ENCODE results near the gene LRRC9.
"Not testable (repeated sequence)": the region's sequence is repeated elsewhere in the genome, so short reads cannot be mapped to it uniquely, and the experiment has no call there.

Gene LRRC9

GRCh38 chr14:60095781-60096450 lies 176.0 kb downstream of the LRRC9 start:
- Histone ChIP-seq H3K36me3 (replicated peaks; ENCODE audit: insufficient read depth, low read length) (no peaks in the 10 kb centered on the region), H3K9me3 (replicated peaks; ENCODE audit: insufficient read depth, low read length) (no peaks in the 10 kb centered on the region), H2AFZ (ENCODE audit: low read length) (no peak overlapping the region), H3K27ac (ENCODE audit: low read length) (no peak overlapping the region), H3K79me2 (ENCODE audit: low read length) (peaks cover 42% of the 10 kb centered on the region), H3F3A (ENCODE audit: insufficient read depth, low read length) (peaks cover 9% of the 10 kb centered on the region; the same call in 1 of the 2 replicates), H4K20me1 (ENCODE audit: insufficient read depth, low read length) (no peaks in the 10 kb centered on the region), H3K27me3 (replicated peaks; ENCODE audit: insufficient read depth, low read length) (no peaks in the 10 kb centered on the region), H3K9ac (ENCODE audit: low read length) (no peak overlapping the region), H3K4me2 (ENCODE audit: low read depth, low read length) (no peak overlapping the region), H3K4me3 (ENCODE audit: low read length) (no peak overlapping the region), H3K9me2 (replicated peaks; ENCODE audit: insufficient read depth, low read length) (no peaks in the 10 kb centered on the region), H3K4me1 (ENCODE audit: low read length) (peaks cover 7% of the 10 kb centered on the region)
- DNase-seq: no peak
- TF ChIP-seq, protein P1, sequence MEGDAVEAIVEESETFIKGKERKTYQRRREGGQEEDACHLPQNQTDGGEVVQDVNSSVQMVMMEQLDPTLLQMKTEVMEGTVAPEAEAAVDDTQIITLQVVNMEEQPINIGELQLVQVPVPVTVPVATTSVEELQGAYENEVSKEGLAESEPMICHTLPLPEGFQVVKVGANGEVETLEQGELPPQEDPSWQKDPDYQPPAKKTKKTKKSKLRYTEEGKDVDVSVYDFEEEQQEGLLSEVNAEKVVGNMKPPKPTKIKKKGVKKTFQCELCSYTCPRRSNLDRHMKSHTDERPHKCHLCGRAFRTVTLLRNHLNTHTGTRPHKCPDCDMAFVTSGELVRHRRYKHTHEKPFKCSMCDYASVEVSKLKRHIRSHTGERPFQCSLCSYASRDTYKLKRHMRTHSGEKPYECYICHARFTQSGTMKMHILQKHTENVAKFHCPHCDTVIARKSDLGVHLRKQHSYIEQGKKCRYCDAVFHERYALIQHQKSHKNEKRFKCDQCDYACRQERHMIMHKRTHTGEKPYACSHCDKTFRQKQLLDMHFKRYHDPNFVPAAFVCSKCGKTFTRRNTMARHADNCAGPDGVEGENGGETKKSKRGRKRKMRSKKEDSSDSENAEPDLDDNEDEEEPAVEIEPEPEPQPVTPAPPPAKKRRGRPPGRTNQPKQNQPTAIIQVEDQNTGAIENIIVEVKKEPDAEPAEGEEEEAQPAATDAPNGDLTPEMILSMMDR (IDR thresholded peaks at IDR 0.05; ENCODE audit: low read length): no peak
- TF ChIP-seq EZH2phosphoT487 (IDR thresholded peaks at IDR 0.05; ENCODE audit: low read length): no peak
- TF ChIP-seq EZH2 (optimal IDR thresholded peaks at IDR 0.05; ENCODE audit: low read depth, low read length): no peak

DNA sequence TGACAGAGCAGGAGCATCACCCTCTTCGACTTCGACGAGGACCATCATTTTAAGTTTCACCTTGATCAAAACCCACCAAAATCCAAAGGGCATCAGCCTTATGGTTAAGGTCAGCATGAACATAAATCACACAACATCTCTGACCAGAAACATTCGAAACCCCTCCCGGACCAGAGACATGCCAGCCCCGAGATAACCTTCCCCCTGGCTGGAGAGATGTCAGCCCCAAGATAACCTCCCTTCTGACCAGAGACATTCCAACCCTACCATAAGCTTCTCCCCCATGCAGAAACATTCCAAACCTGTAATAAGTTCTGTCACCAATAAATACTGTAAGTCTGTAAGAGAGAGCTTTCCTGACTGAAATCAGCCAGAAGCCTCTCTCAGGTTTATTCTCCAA lies 178.0 kb downstream of the LRRC9 start:
- Histone ChIP-seq H3F3A (ENCODE audit: insufficient read depth, low read length) (peaks cover under 1% of the 10 kb centered on the region; the same call in 1 of the 2 replicates), H3K79me2 (ENCODE audit: low read length) (peaks cover 36% of the 10 kb centered on the region), H3K36me3 (replicated peaks; ENCODE audit: insufficient read depth, low read length) (no peaks in the 10 kb centered on the region), H3K4me1 (ENCODE audit: low read length) (peaks cover 7% of the 10 kb centered on the region), H3K9me2 (replicated peaks; ENCODE audit: insufficient read depth, low read length) (no peaks in the 10 kb centered on the region), H3K27me3 (replicated peaks; ENCODE audit: insufficient read depth, low read length) (no peaks in the 10 kb centered on the region), H3K27ac (ENCODE audit: low read length) (no peak overlapping the region), H3K9ac (ENCODE audit: low read length) (no peak overlapping the region), H3K4me3 (ENCODE audit: low read length) (no peak overlapping the region), H3K4me2 (ENCODE audit: low read depth, low read length) (no peak overlapping the region), H2AFZ (ENCODE audit: low read length) (no peak overlapping the region), H3K9me3 (replicated peaks; ENCODE audit: insufficient read depth, low read length) (no peaks in the 10 kb centered on the region), H4K20me1 (ENCODE audit: insufficient read depth, low read length) (no peaks in the 10 kb centered on the region)
- no peak for DNase-seq
- no peak for TF ChIP-seq EZH2 (optimal IDR thresholded peaks at IDR 0.05; ENCODE audit: low read depth, low read length)
- TF ChIP-seq, protein P1 (IDR thresholded peaks at IDR 0.05; ENCODE audit: low read length): no peak
- TF ChIP-seq EZH2phosphoT487 (IDR thresholded peaks at IDR 0.05; ENCODE audit: low read length): no peak

DNA sequence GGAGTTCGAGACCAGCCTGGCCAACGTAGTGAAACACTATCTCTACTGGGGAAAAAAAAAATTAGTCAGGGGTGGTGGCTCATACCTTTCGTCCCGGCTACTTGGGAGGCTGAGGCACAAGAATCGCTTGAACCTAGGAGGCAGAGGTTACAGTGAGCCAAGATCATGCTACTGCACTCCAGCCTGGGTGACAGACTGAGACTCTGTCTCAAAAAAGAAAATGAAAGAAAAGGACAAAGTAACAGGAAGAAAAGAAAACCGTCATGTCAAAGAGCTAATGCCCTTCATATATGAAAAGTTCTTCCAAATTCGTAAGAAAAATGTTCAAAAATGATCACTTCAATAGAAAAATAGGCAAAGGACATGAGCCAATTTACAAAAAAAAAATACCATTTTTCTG lies 179.9 kb downstream of the LRRC9 start:
- H3K36me3 ChIP-seq (replicated peaks; ENCODE audit: insufficient read depth, low read length); H3K4me3 ChIP-seq (ENCODE audit: low read length); H3K9ac ChIP-seq (ENCODE audit: low read length); DNase-seq; H3F3A ChIP-seq (ENCODE audit: insufficient read depth, low read length); H3K27me3 ChIP-seq (replicated peaks; ENCODE audit: insufficient read depth, low read length); H3K4me1 ChIP-seq (ENCODE audit: low read length); H3K9me2 ChIP-seq (replicated peaks; ENCODE audit: insufficient read depth, low read length); H4K20me1 ChIP-seq (ENCODE audit: insufficient read depth, low read length); H3K4me2 ChIP-seq (ENCODE audit: low read depth, low read length); H3K9me3 ChIP-seq (replicated peaks; ENCODE audit: insufficient read depth, low read length); H3K27ac ChIP-seq (ENCODE audit: low read length); H2AFZ ChIP-seq (ENCODE audit: low read length): not testable (repeated sequence)
- H3K79me2 ChIP-seq (ENCODE audit: low read length): peaks cover 19% of the 10 kb centered on the region

- H3K9me2 ChIP-seq (replicated peaks; ENCODE audit: insufficient read depth, low read length): no peaks in the 10 kb centered on the region
- no peak overlapping the region for H3K4me3 ChIP-seq (ENCODE audit: low read length)
- H3K4me1 ChIP-seq (ENCODE audit: low read length): no peaks in the 10 kb centered on the region
- H3K9me3 ChIP-seq (replicated peaks; ENCODE audit: insufficient read depth, low read length): no peaks in the 10 kb centered on the region
- no peaks in the 10 kb centered on the region for H4K20me1 ChIP-seq (ENCODE audit: insufficient read depth, low read length)
- TF ChIP-seq EZH2phosphoT487 (IDR thresholded peaks at IDR 0.05; ENCODE audit: low read length): no peak
- TF ChIP-seq, protein P1 (IDR thresholded peaks at IDR 0.05; ENCODE audit: low read length): no peak
- TF ChIP-seq EZH2 (optimal IDR thresholded peaks at IDR 0.05; ENCODE audit: low read depth, low read length): no peak
- H3K27ac ChIP-seq (ENCODE audit: low read length): no peak overlapping the region
- no peak overlapping the region for H3K9ac ChIP-seq (ENCODE audit: low read length)
- H3K79me2 ChIP-seq (ENCODE audit: low read length): no peaks in the 10 kb centered on the region; the same call in 1 of the 2 replicates
- no peak overlapping the region for H3K4me2 ChIP-seq (ENCODE audit: low read depth, low read length)
- no peak overlapping the region for H2AFZ ChIP-seq (ENCODE audit: low read length)
- no peaks in the 10 kb centered on the region for H3K27me3 ChIP-seq (replicated peaks; ENCODE audit: insufficient read depth, low read length)
- no peak for DNase-seq
- H3K36me3 ChIP-seq (replicated peaks; ENCODE audit: insufficient read depth, low read length): no peaks in the 10 kb centered on the region
- H3F3A ChIP-seq (ENCODE audit: insufficient read depth, low read length): no peaks in the 10 kb centered on the region
Measured at GRCh38 chr14:60101786-60102185, 181.8 kb downstream of the LRRC9 start.

Data from MM.1S (cell line).